HepG2 (cell line): Measurements from ENCODE around the gene C1QTNF1. TPM values are rescaled to one million over a fixed set of nuclear protein-coding genes. Genes with fewer than 3 reads are reported as not detected.
A peak's percentile ranks its signal among the peaks of the same experiment; 100 is the strongest.

Experiments
- ATAC-seq: fragments of 200-7000 bp; cut with Tn5 transposase; 3 replicates; pipeline ENCODE4 v1.9.1; 2020; ENCODE audit warnings: mild to moderate bottlenecking, moderate library complexity
- BruUV-seq: library from RNA; stranded (reverse); fragments of 400-500 nt; replicated peaks from 2 replicates; lab custom pipeline; 2021; lab: Mats Ljungman, UMichigan
- CTCF ChIA-PET: fragments of 300-600 bp; formaldehyde crosslinking; extraction: SDS; loops from one replicate; lab custom pipeline; 2021; ENCODE audit warnings: low total read pairs, inconsistent platforms, low intra/inter-chr PET ratio; lab: Yijun Ruan, JAX
- POLR2A ChIA-PET: fragments of 350-600 bp; sonication (Branson Sonifier 250); formaldehyde crosslinking; loops from one replicate; lab custom pipeline; 2020; ENCODE audit warnings: antibody characterized with exemption, inconsistent platforms; lab: Yijun Ruan, JAX
- DNase-seq: peaks from one replicate; pipeline ENCODE4 v3.0.0-alpha.2; 2015; ENCODE audit warnings: low spot score
- FAIRE-seq: peaks from 3 replicates; lab custom pipeline; 2011; peaks lifted over from hg19 to GRCh38; lab: Jason Lieb, UNC
- H2AFZ ChIP-seq: one replicate; pipeline ENCODE4 v1.6.1; 2011; ENCODE audit warnings: low read length, inconsistent platforms
- H3K27ac ChIP-seq: fragments of 300-600 bp; 3 replicates; pipeline ENCODE4 v1.8.0; 2011; ENCODE audit warnings: mixed run types, mild to moderate bottlenecking, mixed read lengths, low read length, inconsistent platforms; ENCODE audit not compliant: insufficient read depth; ENCODE audit errors: extremely low read length
- H3K27me3 ChIP-seq, 2 experiments: fragments of 200-600 bp in 1 of 2; 2 replicates in 1 of 2; 3 replicates in 1 of 2; pipeline versions ENCODE4 v1.6.0 to v1.8.0; 2011; ENCODE audit warnings: low read length in 2 of 2, mild to moderate bottlenecking in 2 of 2, moderate library complexity in 2 of 2, inconsistent platforms in 1 of 2; ENCODE audit not compliant: insufficient read depth in 2 of 2, control insufficient read depth in 1 of 2
- H3K36me3 ChIP-seq, 2 experiments: fragments of 200-600 bp in 1 of 2; replicated peaks in 1 of 2; 2 replicates in 1 of 2; 3 replicates in 1 of 2; pipeline versions ENCODE4 v1.5.1 to v1.8.0; 2011; ENCODE audit warnings: low read length in 2 of 2, inconsistent platforms in 1 of 2; ENCODE audit not compliant: insufficient read depth in 2 of 2, control insufficient read depth in 1 of 2
- H3K4me1 ChIP-seq: 2 replicates; pipeline ENCODE4 v1.5.1; 2012; ENCODE audit warnings: low read length, inconsistent platforms; ENCODE audit not compliant: insufficient read depth
- H3K4me2 ChIP-seq: 2 replicates; pipeline ENCODE4 v1.6.0; 2011; ENCODE audit warnings: low read depth, low read length, inconsistent platforms
- H3K4me3 ChIP-seq, 3 experiments: fragments of 200-600 bp in 1 of 3; sonication (generic), shearing (Covaris generic) in 1 of 3; replicated peaks in 1 of 3; 2 replicates each; pipeline ENCODE4 v1.5.1; 2011 to 2016; ENCODE audit warnings: low read length in 3 of 3, inconsistent platforms in 2 of 3, low read depth in 2 of 3, mild to moderate bottlenecking in 2 of 3, control low read depth in 1 of 3, mixed read lengths in 1 of 3; ENCODE audit not compliant: insufficient read depth in 1 of 3
- H3K79me2 ChIP-seq: one replicate; pipeline ENCODE4 v1.6.1; 2011; ENCODE audit warnings: low read length, inconsistent platforms; ENCODE audit not compliant: insufficient read depth
- H3K9ac ChIP-seq: 2 replicates; pipeline ENCODE4 v1.6.0; 2011; ENCODE audit warnings: mild to moderate bottlenecking, low read depth, low read length, inconsistent platforms; ENCODE audit not compliant: insufficient read depth
- H3K9me3 ChIP-seq: 2 replicates; pipeline ENCODE4 v1.5.1; 2012; ENCODE audit warnings: mild to moderate bottlenecking, low read length
- H4K20me1 ChIP-seq: 2 replicates; pipeline ENCODE4 v1.6.0; 2011; ENCODE audit warnings: inconsistent platforms, mild to moderate bottlenecking, low read length, moderate library complexity; ENCODE audit not compliant: insufficient read depth
- HNRNPK ChIP-seq: fragments of 200-400 bp; formaldehyde crosslinking; IDR thresholded peaks from 2 replicates; pipeline ENCODE4 v1.6.1; 2018; ENCODE audit warnings: low read length, low read depth, moderate library complexity, mild to moderate bottlenecking; ENCODE audit not compliant: poor library complexity, severe bottlenecking
- NFE2 ChIP-seq: sonication (generic); formaldehyde crosslinking; IDR thresholded peaks from 2 replicates; pipeline ENCODE4 v1.4.0; 2020; ENCODE audit warnings: missing genetic modification reagents
- NR2F1 ChIP-seq, 2 experiments: fragments of 450-650 bp in 1 of 2; formaldehyde crosslinking in 1 of 2; IDR thresholded peaks; 2 replicates each; pipeline versions ENCODE4 v1.5.0 to v1.6.1; 2016 to 2020; ENCODE audit warnings: mild to moderate bottlenecking in 1 of 2, missing compliant biosample characterization in 1 of 2, missing genetic modification reagents in 1 of 2, moderate library complexity in 1 of 2
- PTBP1 ChIP-seq: fragments of 200-400 bp; formaldehyde crosslinking; IDR thresholded peaks from 2 replicates; pipeline ENCODE4 v1.6.1; 2018; ENCODE audit warnings: low read length, low read depth; ENCODE audit not compliant: poor library complexity, severe bottlenecking
- RARG ChIP-seq: sonication (generic); formaldehyde crosslinking; IDR thresholded peaks from 2 replicates; pipeline ENCODE4 v1.4.0; 2020; ENCODE audit warnings: low read depth, mild to moderate bottlenecking, missing genetic modification reagents
- REPIN1 ChIP-seq: sonication (generic); formaldehyde crosslinking; IDR thresholded peaks from 2 replicates; pipeline ENCODE4 v1.8.0; 2022; ENCODE audit warnings: missing genetic modification reagents, low read depth, mild to moderate bottlenecking, borderline replicate concordance
- RFX5 ChIP-seq: IDR thresholded peaks from 2 replicates; pipeline ENCODE4 v1.6.1; 2011; ENCODE audit warnings: low read depth, low read length, improper control_type of control experiment
- ZNF121 ChIP-seq: sonication (generic); formaldehyde crosslinking; IDR thresholded peaks from 2 replicates; pipeline ENCODE4 v1.5.0; 2020; ENCODE audit warnings: mild to moderate bottlenecking, missing genetic modification reagents
- ZNF275 ChIP-seq: sonication (generic); formaldehyde crosslinking; IDR thresholded peaks from 2 replicates; pipeline ENCODE4 v1.8.0; 2022; ENCODE audit warnings: missing genetic modification reagents, mild to moderate bottlenecking, inconsistent platforms, borderline replicate concordance
- WGBS: methylation state at CpG from one replicate; pipeline ENCODE4 v1.1.6; 2017; ENCODE audit warnings: low lambda C conversion rate; 5-methylcytosine and 5-hydroxymethylcytosine counted together
- in situ Hi-C: cut with HindIII; loops from 2 replicates; pipeline ENCODE4 v1.10.0; 2017; ENCODE audit warnings: low pct_unique_long_range_greater_than_20kb; ENCODE audit not compliant: extremely low pct_ligation_motif_present
- intact Hi-C: fragments of 100-400 bp; cut with micrococcal nuclease; formaldehyde crosslinking; loops from one replicate; pipeline ENCODE4 v1.10.0; 2022; ENCODE audit not compliant: unreplicated experiment
- polyA plus RNA-seq, 8 experiments: library from polyadenylated mRNA; depleted of rRNA in 3 of 8; stranded (reverse) in 7 of 8; unstranded in 1 of 8; fragments of >200 nt; fragmentation: Illumina TruSeq in 4 of 8; extraction: Trizol in 4 of 8; gene quantifications; 2 replicates each; pipeline versions ENCODE4 v1.2.1 to v1.2.3, GENCODE V29; 2011 to 2016; ENCODE audit warnings: low read depth in 4 of 8, missing spikeins in 1 of 8, mixed read lengths in 1 of 8; ENCODE audit not compliant: insufficient read depth in 1 of 8
- total RNA-seq, 5 experiments: library from RNA; depleted of rRNA; stranded (reverse); fragments of >200 nt; fragmentation: Illumina TruSeq; extraction: Trizol; gene quantifications; 2 replicates each; pipeline ENCODE4 v1.2.3, GENCODE V29; 2016; ENCODE audit warnings: low read depth in 1 of 5
- TF ChIP-seq, protein P1 (sequence below): sonication (generic); formaldehyde crosslinking; IDR thresholded peaks from one replicate; pipeline ENCODE4 v1.5.1; 2020; ENCODE audit warnings: mild to moderate bottlenecking, missing genetic modification reagents; ENCODE audit errors: not compliant biosample characterization
- TF ChIP-seq, protein P2 (sequence below): sonication (generic); formaldehyde crosslinking; conservative IDR thresholded peaks from 2 replicates; pipeline ENCODE4 v1.4.0; 2020; ENCODE audit warnings: missing genetic modification reagents

Gene C1QTNF1
- total and polyA plus RNA-seq, 2 of the 13 experiments (the other 11 are each of a cell fraction or from before 2014, with no cell fraction given): 0.18 to 0.86 TPM

GRCh38 chr17:79027925-79028491 lies 4.0 kb downstream of the C1QTNF1 start:
- Histone ChIP-seq H2AFZ (no peak overlapping the region), H3K9ac (peak overlapping the region; percentile 94)
- no peak for DNase-seq
- TF ChIP-seq ZNF275 (CRISPR knock-in tag): no peak; the same call in 1 of the 2 replicates
- no peak for TF ChIP-seq NR2F1 (CRISPR knock-in tag; IDR thresholded peaks at IDR 0.05)
- no peak for TF ChIP-seq NFE2 (CRISPR knock-in tag)
- TF ChIP-seq ZNF121 (CRISPR knock-in tag): no peak
- TF ChIP-seq HNRNPK: no peak
- TF ChIP-seq RARG (CRISPR knock-in tag): no peak
- TF ChIP-seq PTBP1: no peak
- TF ChIP-seq, protein P1, sequence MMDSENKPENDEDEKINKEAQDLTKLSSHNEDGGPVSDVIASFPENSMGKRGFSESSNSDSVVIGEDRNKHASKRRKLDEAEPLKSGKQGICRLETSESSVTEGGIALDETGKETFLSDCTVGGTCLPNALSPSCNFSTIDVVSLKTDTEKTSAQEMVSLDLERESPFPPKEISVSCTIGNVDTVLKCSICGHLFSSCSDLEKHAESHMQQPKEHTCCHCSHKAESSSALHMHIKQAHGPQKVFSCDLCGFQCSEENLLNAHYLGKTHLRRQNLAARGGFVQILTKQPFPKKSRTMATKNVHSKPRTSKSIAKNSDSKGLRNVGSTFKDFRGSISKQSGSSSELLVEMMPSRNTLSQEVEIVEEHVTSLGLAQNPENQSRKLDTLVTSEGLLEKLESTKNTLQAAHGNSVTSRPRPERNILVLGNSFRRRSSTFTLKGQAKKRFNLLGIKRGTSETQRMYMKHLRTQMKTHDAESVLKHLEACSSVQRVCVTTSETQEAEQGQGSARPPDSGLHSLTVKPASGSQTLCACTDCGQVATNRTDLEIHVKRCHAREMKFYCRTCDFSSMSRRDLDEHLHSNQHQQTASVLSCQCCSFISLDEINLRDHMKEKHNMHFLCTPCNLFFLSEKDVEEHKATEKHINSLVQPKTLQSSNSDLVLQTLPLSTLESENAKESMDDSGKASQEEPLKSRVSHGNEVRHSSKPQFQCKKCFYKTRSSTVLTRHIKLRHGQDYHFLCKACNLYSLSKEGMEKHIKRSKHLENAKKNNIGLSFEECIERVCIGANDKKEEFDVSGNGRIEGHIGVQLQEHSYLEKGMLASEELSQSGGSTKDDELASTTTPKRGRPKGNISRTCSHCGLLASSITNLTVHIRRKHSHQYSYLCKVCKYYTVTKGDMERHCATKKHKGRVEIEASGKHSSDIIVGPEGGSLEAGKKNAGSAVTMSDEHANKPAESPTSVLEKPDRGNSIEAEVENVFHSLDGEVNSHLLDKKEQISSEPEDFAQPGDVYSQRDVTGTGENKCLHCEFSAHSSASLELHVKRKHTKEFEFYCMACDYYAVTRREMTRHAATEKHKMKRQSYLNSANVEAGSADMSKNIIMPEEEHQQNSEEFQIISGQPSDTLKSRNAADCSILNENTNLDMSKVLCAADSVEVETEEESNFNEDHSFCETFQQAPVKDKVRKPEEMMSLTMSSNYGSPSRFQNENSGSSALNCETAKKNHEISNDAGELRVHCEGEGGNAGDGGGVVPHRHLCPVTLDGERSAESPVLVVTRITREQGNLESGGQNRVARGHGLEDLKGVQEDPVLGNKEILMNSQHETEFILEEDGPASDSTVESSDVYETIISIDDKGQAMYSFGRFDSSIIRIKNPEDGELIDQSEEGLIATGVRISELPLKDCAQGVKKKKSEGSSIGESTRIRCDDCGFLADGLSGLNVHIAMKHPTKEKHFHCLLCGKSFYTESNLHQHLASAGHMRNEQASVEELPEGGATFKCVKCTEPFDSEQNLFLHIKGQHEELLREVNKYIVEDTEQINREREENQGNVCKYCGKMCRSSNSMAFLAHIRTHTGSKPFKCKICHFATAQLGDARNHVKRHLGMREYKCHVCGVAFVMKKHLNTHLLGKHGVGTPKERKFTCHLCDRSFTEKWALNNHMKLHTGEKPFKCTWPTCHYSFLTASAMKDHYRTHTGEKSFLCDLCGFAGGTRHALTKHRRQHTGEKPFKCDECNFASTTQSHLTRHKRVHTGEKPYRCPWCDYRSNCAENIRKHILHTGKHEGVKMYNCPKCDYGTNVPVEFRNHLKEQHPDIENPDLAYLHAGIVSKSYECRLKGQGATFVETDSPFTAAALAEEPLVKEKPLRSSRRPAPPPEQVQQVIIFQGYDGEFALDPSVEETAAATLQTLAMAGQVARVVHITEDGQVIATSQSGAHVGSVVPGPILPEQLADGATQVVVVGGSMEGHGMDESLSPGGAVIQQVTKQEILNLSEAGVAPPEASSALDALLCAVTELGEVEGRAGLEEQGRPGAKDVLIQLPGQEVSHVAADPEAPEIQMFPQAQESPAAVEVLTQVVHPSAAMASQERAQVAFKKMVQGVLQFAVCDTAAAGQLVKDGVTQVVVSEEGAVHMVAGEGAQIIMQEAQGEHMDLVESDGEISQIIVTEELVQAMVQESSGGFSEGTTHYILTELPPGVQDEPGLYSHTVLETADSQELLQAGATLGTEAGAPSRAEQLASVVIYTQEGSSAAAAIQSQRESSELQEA (CRISPR knock-in tag): no peak
- TF ChIP-seq, protein P2, sequence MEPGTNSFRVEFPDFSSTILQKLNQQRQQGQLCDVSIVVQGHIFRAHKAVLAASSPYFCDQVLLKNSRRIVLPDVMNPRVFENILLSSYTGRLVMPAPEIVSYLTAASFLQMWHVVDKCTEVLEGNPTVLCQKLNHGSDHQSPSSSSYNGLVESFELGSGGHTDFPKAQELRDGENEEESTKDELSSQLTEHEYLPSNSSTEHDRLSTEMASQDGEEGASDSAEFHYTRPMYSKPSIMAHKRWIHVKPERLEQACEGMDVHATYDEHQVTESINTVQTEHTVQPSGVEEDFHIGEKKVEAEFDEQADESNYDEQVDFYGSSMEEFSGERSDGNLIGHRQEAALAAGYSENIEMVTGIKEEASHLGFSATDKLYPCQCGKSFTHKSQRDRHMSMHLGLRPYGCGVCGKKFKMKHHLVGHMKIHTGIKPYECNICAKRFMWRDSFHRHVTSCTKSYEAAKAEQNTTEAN (CRISPR knock-in tag): no peak
- TF ChIP-seq RFX5: no peak
- no peak for TF ChIP-seq REPIN1 (CRISPR knock-in tag)

More at GRCh38 chr17:79027925-79028491, 4.0 kb downstream of the C1QTNF1 start:
- intact Hi-C loops: loop anchor here (1.0 to 5.0 kb wide), 2 partner anchors 9 to 41 kb away; no protein-coding TSS in a partner anchor
- Histone ChIP-seq H3K27me3 (peaks cover 0 to 20% of the 10 kb centered on the region in 2 experiments; a peak in 2 of 5 replicates), H3K79me2 (peaks cover 8% of the 10 kb centered on the region), H3K36me3 (no peaks in the 10 kb centered on the region; a peak in 1 of 5 replicates), H3K4me2 (peak overlapping the region; percentile 99), H3K9me3 (no peaks in the 10 kb centered on the region), H4K20me1 (no peaks in the 10 kb centered on the region), H3K27ac (peak overlapping the region; percentile 95), H3K4me3 (peak overlapping the region; percentile 56 to 82 (median 57); a peak in 5 of 6 replicates), H3K4me1 (peaks cover 72% of the 10 kb centered on the region)
- in situ Hi-C loops: no loop called here
- no TSS peak for BruUV-seq
- ATAC-seq (peak; percentile 28), FAIRE-seq (no peak)
- CTCF ChIA-PET: interaction anchor here (1.0 to 1.4 kb wide), 2 partner anchors 13 to 18 kb away, joined by 3 read pairs; no protein-coding TSS in a partner anchor
- POLR2A ChIA-PET: interaction anchor here (0.8 to 4.6 kb wide), 20 partner anchors 8 to 966 kb away, joined by 3 to 127 read pairs (median 10); partner anchors contain the start of genes CANT1, ENGASE and LGALS3BP
- 6% methylated on average over 15 of the region's 16 CpGs for WGBS
